Vagina (tissue), 2 donors: ENCODE data around the gene METTL16. TPM values are rescaled to one million over a fixed set of nuclear protein-coding genes. Genes with fewer than 3 reads are reported as not detected.

Experiments
- DNase-seq, 2 donors: peaks; one replicate each; pipeline ENCODE4 v3.0.0-alpha.2; 2017; ENCODE audit errors: extremely low spot score in 2 of 2
- H3K27ac ChIP-seq: fragments of 200-600 bp; sonication (generic); one replicate; pipeline ENCODE4 v1.5.1; 2019
- H3K27me3 ChIP-seq: fragments of 200-600 bp; sonication (generic); one replicate; pipeline ENCODE4 v1.5.1; 2019
- H3K36me3 ChIP-seq, 2 donors: fragments of 200-600 bp; sonication (generic); one replicate each; pipeline ENCODE4 v1.5.1; 2017 to 2019
- H3K4me1 ChIP-seq: fragments of 200-600 bp; sonication (generic); one replicate; pipeline ENCODE4 v1.5.1; 2019
- H3K4me3 ChIP-seq, 2 donors: fragments of 200-600 bp; sonication (generic); 1 replicate in 1 of 2; 2 replicates in 1 of 2; pipeline ENCODE4 v1.5.1; 2016 to 2019
- H3K9me3 ChIP-seq: fragments of 200-600 bp; sonication (generic); one replicate; pipeline ENCODE4 v1.5.1; 2019
- POLR2A ChIP-seq, 2 donors: fragments of 450-650 bp; IDR thresholded peaks; one replicate each; pipeline ENCODE4 v1.6.1; 2017; ENCODE audit warnings: antibody characterized with exemption in 2 of 2, mild to moderate bottlenecking in 2 of 2, moderate library complexity in 2 of 2
- POLR2AphosphoS5 ChIP-seq, 2 donors: sonication (generic); formaldehyde crosslinking; IDR thresholded peaks; one replicate each; pipeline ENCODE4 v1.9.0; 2017; ENCODE audit warnings: antibody characterized with exemption in 2 of 2, mild to moderate bottlenecking in 2 of 2, low read depth in 1 of 2; ENCODE audit not compliant: insufficient read depth in 1 of 2
- intact Hi-C: fragments of 100-400 bp; cut with DNase I; formaldehyde crosslinking; loops from one replicate; pipeline ENCODE4 v1.15.1; 2023
- total RNA-seq: library from RNA; depleted of rRNA; stranded (reverse); fragments of >200 nt; gene quantifications from one replicate; pipeline ENCODE4 v1.2.3, GENCODE V29; 2016
- TF ChIP-seq, protein P1 (sequence below), 3 experiments: fragments of 450-650 bp in 2 of 3; fragments of 200-600 bp in 1 of 3; sonication (generic) in 1 of 3; IDR thresholded peaks; one replicate each; pipeline ENCODE4 v1.5.1; 2017 to 2019; ENCODE audit warnings: antibody characterized with exemption in 3 of 3, mild to moderate bottlenecking in 2 of 3, moderate library complexity in 2 of 3

The METTL16 gene
- total RNA-seq, 1 donor from 2014 or later, result 30.4 TPM

DNA sequence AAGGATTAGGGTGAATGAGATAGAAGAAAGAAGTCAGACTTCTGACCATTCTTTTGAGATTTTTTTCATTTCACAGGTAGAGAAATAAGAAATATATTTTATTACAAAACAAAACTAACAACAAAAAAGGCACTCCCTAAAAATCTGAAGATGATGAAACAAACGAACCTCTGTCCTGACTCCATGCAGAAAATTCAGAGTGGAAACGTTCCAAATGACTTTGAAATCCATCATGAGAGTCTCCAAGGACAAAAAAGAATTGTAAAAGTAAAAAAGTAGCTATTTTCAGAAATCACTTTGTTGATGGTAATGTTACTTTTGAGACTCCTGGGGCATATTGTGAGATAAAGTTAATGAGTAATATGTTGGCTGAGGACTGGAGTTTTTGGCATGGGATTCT, 84.5 kb downstream of the METTL16 start:
- DNase-seq, result no peak
- TF ChIP-seq, protein P1, sequence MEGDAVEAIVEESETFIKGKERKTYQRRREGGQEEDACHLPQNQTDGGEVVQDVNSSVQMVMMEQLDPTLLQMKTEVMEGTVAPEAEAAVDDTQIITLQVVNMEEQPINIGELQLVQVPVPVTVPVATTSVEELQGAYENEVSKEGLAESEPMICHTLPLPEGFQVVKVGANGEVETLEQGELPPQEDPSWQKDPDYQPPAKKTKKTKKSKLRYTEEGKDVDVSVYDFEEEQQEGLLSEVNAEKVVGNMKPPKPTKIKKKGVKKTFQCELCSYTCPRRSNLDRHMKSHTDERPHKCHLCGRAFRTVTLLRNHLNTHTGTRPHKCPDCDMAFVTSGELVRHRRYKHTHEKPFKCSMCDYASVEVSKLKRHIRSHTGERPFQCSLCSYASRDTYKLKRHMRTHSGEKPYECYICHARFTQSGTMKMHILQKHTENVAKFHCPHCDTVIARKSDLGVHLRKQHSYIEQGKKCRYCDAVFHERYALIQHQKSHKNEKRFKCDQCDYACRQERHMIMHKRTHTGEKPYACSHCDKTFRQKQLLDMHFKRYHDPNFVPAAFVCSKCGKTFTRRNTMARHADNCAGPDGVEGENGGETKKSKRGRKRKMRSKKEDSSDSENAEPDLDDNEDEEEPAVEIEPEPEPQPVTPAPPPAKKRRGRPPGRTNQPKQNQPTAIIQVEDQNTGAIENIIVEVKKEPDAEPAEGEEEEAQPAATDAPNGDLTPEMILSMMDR (IDR thresholded peaks at IDR 0.05), result no peak
- no peak for TF ChIP-seq POLR2A (IDR thresholded peaks at IDR 0.05)
- TF ChIP-seq POLR2AphosphoS5 (IDR thresholded peaks at IDR 0.05; ENCODE audit: insufficient read depth in 1 of 2, low read depth in 1 of 2), result no peak
- no peaks in the 10 kb centered on the region for H3K4me1 ChIP-seq
- no peaks in the 10 kb centered on the region for H3K9me3 ChIP-seq
- no peaks in the 10 kb centered on the region for H3K36me3 ChIP-seq
- H3K27me3 ChIP-seq, result no peaks in the 10 kb centered on the region
- no peak overlapping the region for H3K27ac ChIP-seq
- H3K4me3 ChIP-seq, result no peak overlapping the region
- intact Hi-C loops, result no loop called here

DNA sequence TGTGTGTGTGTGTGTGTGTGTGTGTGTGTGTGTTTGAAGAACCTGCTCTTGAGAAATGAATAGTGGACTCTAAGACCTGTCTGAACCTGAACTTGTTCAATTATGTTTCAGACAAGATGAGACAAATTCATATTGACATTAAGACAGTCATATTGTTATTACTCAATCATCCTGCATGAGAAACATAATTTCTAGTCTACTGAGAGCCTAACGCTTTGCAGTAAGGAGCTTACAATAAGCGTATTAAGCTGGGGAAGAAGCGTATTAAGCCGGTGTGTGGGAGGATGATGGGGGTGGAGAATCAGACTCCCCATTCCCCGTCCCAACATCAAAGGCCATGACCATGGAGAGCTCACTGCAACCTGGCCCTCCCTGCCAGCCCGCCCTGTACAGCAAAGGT, 88.4 kb downstream of the METTL16 start:
- Histone ChIP-seq H3K27ac (no peak overlapping the region), H3K4me1 (peaks cover 6% of the 10 kb centered on the region), H3K9me3 (no peaks in the 10 kb centered on the region), H3K27me3 (no peaks in the 10 kb centered on the region), H3K36me3 (peaks cover 0 to 14% of the 10 kb centered on the region in 2 donors), H3K4me3 (no peak overlapping the region)
- no peak for DNase-seq
- intact Hi-C loops, result no loop called here
- TF ChIP-seq POLR2AphosphoS5 (IDR thresholded peaks at IDR 0.05; ENCODE audit: insufficient read depth in 1 of 2, low read depth in 1 of 2) (peak in 1 of 2 donors; percentile 29), POLR2A (IDR thresholded peaks at IDR 0.05) (no peak)
- TF ChIP-seq, protein P1 (IDR thresholded peaks at IDR 0.05), result no peak

DNA sequence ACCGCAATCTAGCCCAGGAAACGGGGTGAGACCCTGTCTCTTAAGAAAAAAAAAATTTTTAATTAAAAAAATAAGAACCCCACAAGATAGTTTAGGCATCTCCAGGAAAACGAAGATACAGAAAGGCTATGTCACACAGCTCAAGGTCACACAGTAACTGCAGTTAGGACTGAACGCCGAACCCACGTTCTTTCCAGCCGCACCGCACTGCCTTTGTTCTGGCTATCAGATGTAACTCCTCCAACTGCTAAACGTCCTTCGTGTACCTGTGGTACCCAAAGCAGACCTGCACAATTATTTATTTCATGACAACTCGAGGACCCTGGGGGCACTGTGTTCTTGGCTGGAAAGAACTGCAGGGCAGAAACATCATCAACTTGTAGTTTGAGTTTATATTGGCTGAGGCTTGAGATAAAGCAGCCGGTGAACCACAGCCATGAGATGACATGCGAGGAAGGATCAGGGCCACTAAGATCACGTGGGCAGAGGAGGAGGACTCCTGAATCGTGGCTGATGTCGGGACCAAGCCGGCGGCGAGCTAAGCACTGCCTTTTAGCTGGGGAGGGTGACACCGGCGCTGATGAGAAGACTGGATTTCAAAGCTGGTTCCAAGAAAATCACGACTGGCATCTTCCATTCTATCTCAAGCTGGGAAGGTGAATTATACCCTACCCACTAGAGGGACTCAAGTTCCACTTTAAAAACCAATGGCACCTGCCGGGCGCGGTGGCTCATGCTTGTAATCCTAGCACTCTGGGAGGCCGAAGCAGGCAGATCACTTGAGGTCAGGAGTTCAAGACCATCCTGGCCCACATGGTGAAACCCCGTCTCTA, 90.2 kb downstream of the METTL16 start:
- Histone ChIP-seq H3K4me1 (peaks cover 8% of the 10 kb centered on the region), H3K27me3 (no peaks in the 10 kb centered on the region), H3K36me3 (peaks cover 0 to 14% of the 10 kb centered on the region in 2 donors), H3K9me3 (no peaks in the 10 kb centered on the region), H3K4me3 (no peak overlapping the region), H3K27ac (no peak overlapping the region)
- TF ChIP-seq, protein P1 (IDR thresholded peaks at IDR 0.05), result no peak
- no peak for TF ChIP-seq POLR2A (IDR thresholded peaks at IDR 0.05)
- no peak for TF ChIP-seq POLR2AphosphoS5 (IDR thresholded peaks at IDR 0.05; ENCODE audit: insufficient read depth in 1 of 2, low read depth in 1 of 2)
- intact Hi-C loops, result no loop called here
- DNase-seq, result no peak

DNA sequence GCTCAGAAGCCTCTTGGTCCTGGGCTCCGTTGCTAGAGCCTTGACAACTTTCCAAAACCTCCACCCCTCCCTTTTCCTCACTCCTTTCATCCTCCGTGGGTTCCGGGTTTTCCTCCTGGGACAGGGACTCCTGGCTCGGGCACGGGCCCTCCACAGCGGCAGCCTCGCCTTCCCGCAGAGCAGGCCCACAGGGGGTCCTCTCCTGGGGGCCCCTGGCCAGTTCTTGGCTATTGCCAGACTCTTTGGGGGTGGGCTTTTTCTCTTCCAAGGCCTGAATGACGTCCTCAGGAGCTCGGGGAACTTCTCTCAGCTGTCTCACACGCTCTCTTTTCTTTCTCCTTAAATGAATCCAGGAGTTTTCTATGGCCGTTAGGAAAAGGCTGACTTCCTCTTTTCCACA, 91.5 kb downstream of the METTL16 start:
- Histone ChIP-seq H3K27ac (no peak overlapping the region), H3K4me1 (peaks cover 19% of the 10 kb centered on the region), H3K36me3 (peaks cover 0 to 14% of the 10 kb centered on the region in 2 donors), H3K4me3 (no peak overlapping the region), H3K9me3 (no peaks in the 10 kb centered on the region), H3K27me3 (no peaks in the 10 kb centered on the region)
- DNase-seq, result no peak
- intact Hi-C loops, result no loop called here
- no peak for TF ChIP-seq POLR2A (IDR thresholded peaks at IDR 0.05)
- TF ChIP-seq POLR2AphosphoS5 (IDR thresholded peaks at IDR 0.05; ENCODE audit: insufficient read depth in 1 of 2, low read depth in 1 of 2), result no peak
- TF ChIP-seq, protein P1 (IDR thresholded peaks at IDR 0.05), result no peak

DNA sequence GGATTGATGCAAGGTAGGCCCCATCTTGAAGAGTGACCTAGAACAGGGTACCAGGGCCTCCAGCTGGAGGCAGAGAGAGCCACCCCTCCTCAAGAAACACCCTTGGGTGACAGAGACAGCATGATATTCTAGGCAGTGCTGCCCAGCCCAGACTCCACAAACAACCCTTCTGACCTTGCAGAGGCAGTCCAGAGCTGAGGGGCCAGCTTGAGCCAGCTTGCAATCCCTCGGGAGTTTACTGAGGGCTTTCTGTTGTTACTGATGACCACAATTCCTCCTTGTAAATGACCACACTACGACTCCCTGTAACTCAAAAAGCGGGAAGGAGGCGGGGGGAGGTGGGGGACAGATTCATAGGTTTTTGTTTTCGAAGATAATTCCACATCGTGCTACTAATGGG, 92.2 kb downstream of the METTL16 start:
- DNase-seq, result no peak
- Histone ChIP-seq H3K9me3 (no peaks in the 10 kb centered on the region), H3K4me1 (peaks cover 19% of the 10 kb centered on the region), H3K4me3 (no peak overlapping the region), H3K27ac (no peak overlapping the region), H3K27me3 (no peaks in the 10 kb centered on the region), H3K36me3 (peaks cover 0 to 14% of the 10 kb centered on the region in 2 donors)
- intact Hi-C loops, result no loop called here
- no peak for TF ChIP-seq POLR2AphosphoS5 (IDR thresholded peaks at IDR 0.05; ENCODE audit: insufficient read depth in 1 of 2, low read depth in 1 of 2)
- TF ChIP-seq POLR2A (IDR thresholded peaks at IDR 0.05), result no peak
- TF ChIP-seq, protein P1 (IDR thresholded peaks at IDR 0.05), result no peak
